PC-3 (cell line): Measurements from ENCODE around the gene DEFB125. TPM values are rescaled to one million over a fixed set of nuclear protein-coding genes. Genes with fewer than 3 reads are reported as not detected.

Experiments used
- ATAC-seq: fragments of 200-7000 bp; cut with Tn5 transposase; 2 replicates; pipeline ENCODE4 v1.9.1; 2020; ENCODE audit warnings: mild to moderate bottlenecking, moderate library complexity
- BruUV-seq: library from RNA; stranded (reverse); fragments of 400-500 nt; replicated peaks from 2 replicates; lab custom pipeline; 2021; lab: Mats Ljungman, UMichigan
- CTCF ChIA-PET: fragments of 300-600 bp; sonication (Branson Sonifier 250); formaldehyde crosslinking; loops from one replicate; lab custom pipeline; 2022; ENCODE audit warnings: antibody characterized with exemption; lab: Charles Lee
- POLR2A ChIA-PET: fragments of 300-600 bp; sonication (Branson Sonifier 250); formaldehyde crosslinking; loops from one replicate; lab custom pipeline; 2022; ENCODE audit warnings: antibody characterized with exemption; ENCODE audit not compliant: unreplicated experiment; lab: Charles Lee
- DNase-seq: peaks from one replicate; pipeline ENCODE4 v3.0.0-alpha.2; 2015
- H2AFZ ChIP-seq: fragments of 300-600 bp; sonication (generic); 2 replicates; pipeline ENCODE4 v1.6.0; 2016; ENCODE audit warnings: antibody characterized with exemption, low read length
- H3F3A ChIP-seq: fragments of 300-600 bp; sonication (generic); one replicate; pipeline ENCODE4 v1.6.0; 2017; ENCODE audit warnings: antibody characterized with exemption, low read length, control low read depth, mild to moderate bottlenecking; ENCODE audit not compliant: unreplicated experiment
- H3K27ac ChIP-seq: fragments of 300-600 bp; sonication (generic); 2 replicates; pipeline ENCODE4 v1.5.1; 2016; ENCODE audit warnings: mild to moderate bottlenecking, low read length
- H3K27me3 ChIP-seq: fragments of 300-600 bp; sonication (generic); 2 replicates; pipeline ENCODE4 v1.6.1; 2016; ENCODE audit warnings: low read length, mixed read lengths
- H3K36me3 ChIP-seq: fragments of 300-600 bp; sonication (generic); 2 replicates; pipeline ENCODE4 v1.6.1; 2016; ENCODE audit warnings: low read depth, mixed run types, low read length, mixed read lengths
- H3K4me1 ChIP-seq: fragments of 300-600 bp; sonication (generic); 2 replicates; pipeline ENCODE4 v1.5.1; 2016; ENCODE audit warnings: low read length; ENCODE audit not compliant: insufficient read depth
- H3K4me2 ChIP-seq: fragments of 300-600 bp; sonication (generic); 2 replicates; pipeline ENCODE4 v1.6.0; 2016; ENCODE audit warnings: low read length
- H3K4me3 ChIP-seq: fragments of 300-600 bp; sonication (generic); 2 replicates; pipeline ENCODE4 v1.5.1; 2016; ENCODE audit warnings: mild to moderate bottlenecking, low read length, mixed read lengths
- H3K79me2 ChIP-seq: fragments of 300-600 bp; sonication (generic); 2 replicates; pipeline ENCODE4 v1.6.1; 2017; ENCODE audit warnings: low read length, mixed read lengths
- H3K9ac ChIP-seq: fragments of 300-600 bp; sonication (generic); 2 replicates; pipeline ENCODE4 v1.6.0; 2016; ENCODE audit warnings: mild to moderate bottlenecking, low read length
- H3K9me2 ChIP-seq: fragments of 300-600 bp; sonication (generic); replicated peaks from 2 replicates; pipeline ENCODE4 v1.6.1; 2016; ENCODE audit warnings: mixed run types, low read length, mixed read lengths
- H3K9me3 ChIP-seq: fragments of 300-600 bp; sonication (generic); 2 replicates; pipeline ENCODE4 v1.6.1; 2016; ENCODE audit warnings: low read length, mixed read lengths
- H4K20me1 ChIP-seq: fragments of 300-600 bp; sonication (generic); 2 replicates; pipeline ENCODE4 v1.6.1; 2016; ENCODE audit warnings: low read length, mixed read lengths
- EZH2 ChIP-seq: fragments of 300-600 bp; sonication (generic); IDR thresholded peaks from one replicate; pipeline ENCODE4 v1.6.1; 2017; ENCODE audit warnings: antibody characterized with exemption, mild to moderate bottlenecking, low read length; ENCODE audit not compliant: unreplicated experiment
- EZH2phosphoT487 ChIP-seq: fragments of 300-600 bp; sonication (generic); IDR thresholded peaks from 2 replicates; pipeline ENCODE4 v1.6.1; 2018; ENCODE audit warnings: mild to moderate bottlenecking, antibody characterized with exemption, low read length, borderline replicate concordance
- intact Hi-C: fragments of 100-400 bp; cut with micrococcal nuclease; formaldehyde crosslinking; loops from 2 replicates; pipeline ENCODE4 v1.9.0; 2023
- total RNA-seq: library from RNA; depleted of rRNA; stranded (reverse); fragments of >200 nt; gene quantifications from 2 replicates; pipeline ENCODE4 v1.2.3, GENCODE V29; 2014
- TF ChIP-seq, protein P1 (sequence below): fragments of 300-600 bp; sonication (generic); conservative IDR thresholded peaks from 2 replicates; pipeline ENCODE4 v1.5.1; 2017; ENCODE audit warnings: antibody characterized with exemption, low read depth, mild to moderate bottlenecking, low read length

DEFB125 gene
- total RNA-seq, 1 experiment from 2014 or later, result not detected

DNA sequence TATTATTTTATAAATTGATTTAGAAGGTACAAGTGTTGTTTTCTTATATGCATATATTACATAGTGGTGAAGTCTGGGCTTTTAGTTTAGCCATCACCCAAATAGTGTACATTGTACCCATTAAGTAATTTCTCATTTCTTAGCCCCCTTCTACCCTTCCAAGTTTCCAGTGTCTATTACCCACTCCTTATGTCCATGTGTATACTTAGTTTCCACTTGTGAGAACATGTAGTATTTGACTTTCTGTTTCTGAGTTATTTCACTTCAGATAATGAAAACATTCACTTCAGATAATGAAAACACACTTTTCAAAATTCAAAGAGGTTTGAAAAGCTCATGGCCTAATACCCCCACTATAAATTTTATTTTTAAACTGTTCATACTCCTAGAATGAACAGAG, 14.5 kb downstream of the DEFB125 start:
- DNase-seq, result no peak
- ChIA-PET CTCF (no interaction called here), POLR2A (no interaction called here)
- Histone ChIP-seq H3F3A (no peaks in the 10 kb centered on the region), H2AFZ (no peak overlapping the region), H3K9me3 (no peaks in the 10 kb centered on the region), H3K9me2 (no peaks in the 10 kb centered on the region), H4K20me1 (no peaks in the 10 kb centered on the region), H3K4me2 (no peak overlapping the region), H3K36me3 (no peaks in the 10 kb centered on the region), H3K79me2 (no peaks in the 10 kb centered on the region), H3K4me1 (no peaks in the 10 kb centered on the region), H3K9ac (no peak overlapping the region), H3K4me3 (no peak overlapping the region), H3K27me3 (peaks cover 49% of the 10 kb centered on the region), H3K27ac (no peak overlapping the region)
- TF ChIP-seq, protein P1, sequence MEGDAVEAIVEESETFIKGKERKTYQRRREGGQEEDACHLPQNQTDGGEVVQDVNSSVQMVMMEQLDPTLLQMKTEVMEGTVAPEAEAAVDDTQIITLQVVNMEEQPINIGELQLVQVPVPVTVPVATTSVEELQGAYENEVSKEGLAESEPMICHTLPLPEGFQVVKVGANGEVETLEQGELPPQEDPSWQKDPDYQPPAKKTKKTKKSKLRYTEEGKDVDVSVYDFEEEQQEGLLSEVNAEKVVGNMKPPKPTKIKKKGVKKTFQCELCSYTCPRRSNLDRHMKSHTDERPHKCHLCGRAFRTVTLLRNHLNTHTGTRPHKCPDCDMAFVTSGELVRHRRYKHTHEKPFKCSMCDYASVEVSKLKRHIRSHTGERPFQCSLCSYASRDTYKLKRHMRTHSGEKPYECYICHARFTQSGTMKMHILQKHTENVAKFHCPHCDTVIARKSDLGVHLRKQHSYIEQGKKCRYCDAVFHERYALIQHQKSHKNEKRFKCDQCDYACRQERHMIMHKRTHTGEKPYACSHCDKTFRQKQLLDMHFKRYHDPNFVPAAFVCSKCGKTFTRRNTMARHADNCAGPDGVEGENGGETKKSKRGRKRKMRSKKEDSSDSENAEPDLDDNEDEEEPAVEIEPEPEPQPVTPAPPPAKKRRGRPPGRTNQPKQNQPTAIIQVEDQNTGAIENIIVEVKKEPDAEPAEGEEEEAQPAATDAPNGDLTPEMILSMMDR, result no peak
- TF ChIP-seq EZH2phosphoT487 (no peak), EZH2 (no peak)
- intact Hi-C loops, result no loop called here
- ATAC-seq, result no peak
- BruUV-seq, result no TSS peak

DNA sequence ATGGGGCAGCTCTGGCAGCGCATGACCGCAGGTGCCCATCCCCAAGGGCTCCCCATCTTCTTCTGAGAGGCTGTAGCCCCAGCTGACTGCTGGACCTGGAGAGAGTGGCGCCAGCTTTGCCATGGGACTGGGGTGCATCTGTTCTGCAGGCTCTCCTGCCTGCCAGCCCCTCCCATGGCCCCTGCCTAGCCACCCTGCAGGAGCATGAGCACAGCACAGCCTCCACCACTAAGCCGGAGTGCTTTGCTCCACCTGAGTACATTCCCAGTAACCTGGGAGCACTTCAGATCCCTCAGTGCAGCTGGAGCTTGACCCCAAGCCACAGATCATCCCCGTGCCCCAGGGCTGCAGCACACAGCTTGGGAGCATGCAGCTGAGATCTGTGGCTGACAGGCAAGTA, 16.0 kb downstream of the DEFB125 start:
- ATAC-seq (no peak), DNase-seq (no peak)
- no peak overlapping the region for H3K4me3 ChIP-seq
- TF ChIP-seq EZH2phosphoT487 (no peak), EZH2 (no peak)
- TF ChIP-seq, protein P1, result no peak
- no peaks in the 10 kb centered on the region for H3K79me2 ChIP-seq
- intact Hi-C loops, result no loop called here
- H2AFZ ChIP-seq, result no peak overlapping the region
- peaks cover 61% of the 10 kb centered on the region for H3K27me3 ChIP-seq
- no peak overlapping the region for H3K4me2 ChIP-seq
- H3K9ac ChIP-seq, result no peak overlapping the region
- CTCF ChIA-PET, result no interaction called here
- H3K9me2 ChIP-seq, result no peaks in the 10 kb centered on the region
- POLR2A ChIA-PET, result no interaction called here
- H3K9me3 ChIP-seq, result no peaks in the 10 kb centered on the region
- no TSS peak for BruUV-seq
- no peak overlapping the region for H3K27ac ChIP-seq
- H4K20me1 ChIP-seq, result no peaks in the 10 kb centered on the region
- H3K36me3 ChIP-seq, result no peaks in the 10 kb centered on the region
- H3F3A ChIP-seq, result no peaks in the 10 kb centered on the region
- H3K4me1 ChIP-seq, result no peaks in the 10 kb centered on the region

DNA sequence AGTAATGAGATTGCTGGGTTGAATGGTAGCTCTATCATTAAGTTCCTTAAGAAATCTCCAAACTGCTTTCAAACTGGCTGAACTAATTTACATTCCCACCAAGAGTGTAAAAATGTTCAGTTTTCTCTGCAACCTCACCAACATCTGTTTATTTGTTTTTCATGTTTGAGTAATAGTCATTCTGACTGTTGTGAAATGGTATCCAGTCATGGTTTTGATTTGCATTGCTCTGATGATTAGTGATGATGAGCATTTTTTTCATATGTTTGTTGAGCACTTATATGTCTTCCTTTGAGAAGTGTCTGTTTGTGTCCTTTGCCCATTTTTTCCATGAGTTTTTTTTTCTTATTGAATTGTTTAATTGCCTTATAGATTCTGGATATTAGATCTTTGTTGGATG, 24.9 kb downstream of the DEFB125 start:
- H3K79me2 ChIP-seq, result no peaks in the 10 kb centered on the region
- H3K4me3 ChIP-seq, result no peak overlapping the region
- no TSS peak for BruUV-seq
- H3F3A ChIP-seq, result no peaks in the 10 kb centered on the region
- ChIA-PET POLR2A (no interaction called here), CTCF (no interaction called here)
- H3K9ac ChIP-seq, result no peak overlapping the region
- no peak overlapping the region for H3K4me2 ChIP-seq
- H3K4me1 ChIP-seq, result no peaks in the 10 kb centered on the region
- H3K9me2 ChIP-seq, result no peaks in the 10 kb centered on the region
- DNase-seq, result no peak
- H3K9me3 ChIP-seq, result no peaks in the 10 kb centered on the region
- no peaks in the 10 kb centered on the region for H4K20me1 ChIP-seq
- H3K36me3 ChIP-seq, result no peaks in the 10 kb centered on the region
- intact Hi-C loops, result no loop called here
- TF ChIP-seq, protein P1, result no peak
- TF ChIP-seq EZH2phosphoT487, result no peak
- TF ChIP-seq EZH2, result no peak
- peaks cover 33% of the 10 kb centered on the region for H3K27me3 ChIP-seq
- no peak overlapping the region for H2AFZ ChIP-seq
- ATAC-seq, result no peak
- H3K27ac ChIP-seq, result no peak overlapping the region
